Measurements from ENCODE around the gene DNAH2. TPM values are rescaled to one million over a fixed set of nuclear protein-coding genes. Genes with fewer than 3 reads are reported as not detected.

The DNAH2 gene
- total and polyA plus RNA-seq, 10 donors = 0.02 to 1.1 (median 0.13) TPM; not detected in 1

- intact Hi-C loops (cut with DNase I; ENCODE audit: low total_unique reads) = no loop called here
- 82 to 97% (median 92%) methylated on average over 8 of the region's 8 CpGs for WGBS, 5 donors
- DNase-seq = peak; percentile 51
- H3K4me3 ChIP-seq = no peak overlapping the region
- no peak overlapping the region for H3K27ac ChIP-seq
- H3K27me3 ChIP-seq (replicated peaks in 1 of 7) = peaks cover 0 to 6% (median 0%) of the 10 kb centered on the region in 7 donors
- peaks cover 4 to 23% (median 8%) of the 10 kb centered on the region in 6 donors for H3K4me1 ChIP-seq
- no peaks in the 10 kb centered on the region for H3K9me3 ChIP-seq
- TF ChIP-seq POLR2AphosphoS5 (IDR thresholded peaks at IDR 0.05) = no peak
- no peak for TF ChIP-seq CTCF (IDR thresholded peaks at IDR 0.05 in 8 of 11, conservative IDR thresholded peaks at IDR 0.05 in 3 of 11)
- TF ChIP-seq POLR2A (IDR thresholded peaks at IDR 0.05) = no peak
- no peaks in the 10 kb centered on the region for H3K36me3 ChIP-seq
Measured at GRCh38 chr17:7830616-7831015, 113.1 kb downstream of the DNAH2 start.

- 78 to 86% (median 84%) methylated on average over 7 of the region's 7 CpGs for WGBS, 5 donors
- Histone ChIP-seq H3K27ac (no peak overlapping the region), H3K27me3 (replicated peaks in 1 of 7) (peaks cover 0 to 6% (median 0%) of the 10 kb centered on the region in 7 donors), H3K4me3 (no peak overlapping the region), H3K4me1 (peaks cover 5 to 30% (median 13%) of the 10 kb centered on the region in 6 donors), H3K9me3 (no peaks in the 10 kb centered on the region), H3K36me3 (no peaks in the 10 kb centered on the region)
- peak; percentile 47 for DNase-seq
- TF ChIP-seq POLR2AphosphoS5 (IDR thresholded peaks at IDR 0.05) (no peak), POLR2A (IDR thresholded peaks at IDR 0.05) (no peak), CTCF (IDR thresholded peaks at IDR 0.05 in 8 of 11, conservative IDR thresholded peaks at IDR 0.05 in 3 of 11) (no peak)
- intact Hi-C loops (cut with DNase I; ENCODE audit: low total_unique reads) = no loop called here
Measured at GRCh38 chr17:7831233-7831632, 113.7 kb downstream of the DNAH2 start.

GRCh38 chr17:7832431-7832830, 114.9 kb downstream of the DNAH2 start:
- Histone ChIP-seq H3K4me1 (peaks cover 17 to 42% (median 25%) of the 10 kb centered on the region in 6 donors), H3K9me3 (no peaks in the 10 kb centered on the region), H3K36me3 (no peaks in the 10 kb centered on the region), H3K27me3 (replicated peaks in 1 of 7) (peaks cover 0 to 6% (median 0%) of the 10 kb centered on the region in 7 donors), H3K27ac (no peak overlapping the region), H3K4me3 (no peak overlapping the region)
- TF ChIP-seq CTCF (IDR thresholded peaks at IDR 0.05 in 8 of 11, conservative IDR thresholded peaks at IDR 0.05 in 3 of 11) (no peak), POLR2A (IDR thresholded peaks at IDR 0.05) (no peak), POLR2AphosphoS5 (IDR thresholded peaks at IDR 0.05) (no peak)
- peak; percentile 79 for DNase-seq
- WGBS, 5 donors = 82 to 96% (median 91%) methylated on average over 10 of the region's 10 CpGs
- intact Hi-C loops (cut with DNase I; ENCODE audit: low total_unique reads) = no loop called here

GRCh38 chr17:7833011-7833794, 115.7 kb downstream of the DNAH2 start:
- Histone ChIP-seq H3K9me3 (no peaks in the 10 kb centered on the region), H3K36me3 (no peaks in the 10 kb centered on the region), H3K27ac (peak overlapping the region; percentile 88 to 100 (median 95)), H3K27me3 (replicated peaks in 1 of 7) (peaks cover 0 to 6% (median 0%) of the 10 kb centered on the region in 7 donors), H3K4me1 (peaks cover 21 to 49% (median 30%) of the 10 kb centered on the region in 6 donors), H3K4me3 (peak overlapping the region; percentile 72 to 86 (median 83))
- 47 to 57% (median 55%) methylated on average over 15 to 19 of the region's 19 CpGs for WGBS, 5 donors
- no peak for TF ChIP-seq POLR2A (IDR thresholded peaks at IDR 0.05)
- TF ChIP-seq CTCF (IDR thresholded peaks at IDR 0.05 in 8 of 11, conservative IDR thresholded peaks at IDR 0.05 in 3 of 11) = no peak
- TF ChIP-seq POLR2AphosphoS5 (IDR thresholded peaks at IDR 0.05) = no peak
- intact Hi-C loops (cut with DNase I; ENCODE audit: low total_unique reads) = no loop called here
- DNase-seq = peak; percentile 85
